Caco-2 (cell line): Measurements from ENCODE around the gene COG3. TPM values are rescaled to one million over a fixed set of nuclear protein-coding genes. Genes with fewer than 3 reads are reported as not detected.

ENCODE experiments used
- BruUV-seq: library from RNA; stranded (reverse); fragments of 400-500 nt; replicated peaks from 2 replicates; lab custom pipeline; 2021; lab: Mats Ljungman, UMichigan
- CTCF ChIA-PET: fragments of 300-600 bp; sonication (Branson Sonifier 250); formaldehyde crosslinking; loops from one replicate; lab custom pipeline; 2022; ENCODE audit warnings: antibody characterized with exemption; lab: Charles Lee
- POLR2A ChIA-PET: fragments of 300-600 bp; sonication (Branson Sonifier 250); formaldehyde crosslinking; loops from one replicate; lab custom pipeline; 2022; ENCODE audit warnings: antibody characterized with exemption; lab: Charles Lee
- DNase-seq, 2 experiments: peaks; one replicate each; pipeline versions ENCODE4 v3.0.0 to v3.0.0-alpha.2; 2020 to 2022
- H3K27me3 ChIP-seq: replicated peaks from 2 replicates; pipeline ENCODE4 v1.6.0; 2011; ENCODE audit warnings: low read length; ENCODE audit not compliant: control insufficient read depth, insufficient read depth
- H3K36me3 ChIP-seq: 2 replicates; pipeline ENCODE4 v1.5.1; 2011; ENCODE audit warnings: low read length; ENCODE audit not compliant: control insufficient read depth, insufficient read depth
- H3K4me1 ChIP-seq: fragments of 250-450 bp; sonication (Bioruptor Pico); 2 replicates; pipeline ENCODE4 v1.5.1; 2020; ENCODE audit warnings: mild to moderate bottlenecking
- H3K4me3 ChIP-seq: 2 replicates; pipeline ENCODE4 v1.5.1; 2011; ENCODE audit warnings: low read depth, mild to moderate bottlenecking, control low read depth, low read length
- H3K9me3 ChIP-seq: fragments of 250-450 bp; sonication (Bioruptor Pico); 2 replicates; pipeline ENCODE4 v1.5.1; 2020; ENCODE audit warnings: mild to moderate bottlenecking, moderate library complexity
- H3K27ac Mint-ChIP-seq: one replicate; pipeline ENCODE4 v1.8.0; 2022; ENCODE audit warnings: mixed read lengths; ENCODE audit not compliant: unreplicated experiment
- H3K27me3 Mint-ChIP-seq: one replicate; pipeline ENCODE4 v1.8.0; 2022; ENCODE audit warnings: mixed read lengths; ENCODE audit not compliant: insufficient read depth, unreplicated experiment
- H3K36me3 Mint-ChIP-seq: one replicate; pipeline ENCODE4 v1.8.0; 2022; ENCODE audit warnings: mild to moderate bottlenecking, mixed read lengths; ENCODE audit not compliant: insufficient read depth, unreplicated experiment
- H3K4me1 Mint-ChIP-seq: one replicate; pipeline ENCODE4 v1.8.0; 2022; ENCODE audit warnings: low read depth, mixed read lengths; ENCODE audit not compliant: unreplicated experiment
- H3K4me3 Mint-ChIP-seq: one replicate; pipeline ENCODE4 v1.8.0; 2022; ENCODE audit warnings: mild to moderate bottlenecking, moderate library complexity, mixed read lengths; ENCODE audit not compliant: unreplicated experiment
- H3K9me3 Mint-ChIP-seq: one replicate; pipeline ENCODE4 v1.8.0; 2022; ENCODE audit warnings: mixed read lengths; ENCODE audit not compliant: unreplicated experiment
- intact Hi-C: fragments of 100-400 bp; cut with micrococcal nuclease; formaldehyde crosslinking; loops from one replicate; pipeline ENCODE4 v1.10.0; 2022; ENCODE audit not compliant: unreplicated experiment
- total RNA-seq: library from RNA; stranded (reverse); gene quantifications from 2 replicates; pipeline ENCODE4 v1.2.3, GENCODE V29; 2022
- TF ChIP-seq, protein P1 (sequence below), 2 experiments: fragments of 200-600 bp in 1 of 2; IDR thresholded peaks; 1 replicate in 1 of 2; 2 replicates in 1 of 2; pipeline versions ENCODE4 v1.5.1 to v1.8.0; 2011 to 2022; ENCODE audit warnings: antibody characterized with exemption in 1 of 2, control low read depth in 1 of 2, inconsistent platforms in 1 of 2, low read depth in 1 of 2, low read length in 1 of 2, mild to moderate bottlenecking in 1 of 2, moderate library complexity in 1 of 2; ENCODE audit not compliant: insufficient read depth in 1 of 2, severe bottlenecking in 1 of 2, unreplicated experiment in 1 of 2

COG3 gene
- total RNA-seq, 1 experiment from 2014 or later = 35.8 TPM

DNA sequence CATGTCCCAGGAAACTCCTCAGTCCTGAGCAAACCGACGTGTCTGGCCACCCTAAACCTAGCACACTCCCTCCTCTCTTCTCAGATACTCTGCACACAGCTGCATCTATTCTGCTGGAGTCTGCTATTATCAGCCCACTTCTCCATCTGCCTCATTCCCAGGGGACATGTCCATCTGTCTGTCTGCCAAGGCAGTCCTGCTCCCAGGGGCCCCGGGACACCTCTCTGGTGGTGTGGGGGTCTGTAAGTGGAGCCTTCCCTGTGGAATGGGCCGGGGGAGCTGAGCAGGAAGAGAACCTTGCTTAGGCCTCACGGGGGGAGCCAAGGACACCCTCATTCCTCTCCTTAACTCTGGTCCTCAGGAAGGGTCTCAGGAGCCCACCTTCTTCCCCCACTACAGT lies 78.1 kb downstream of the COG3 start:
- TF ChIP-seq, protein P1, sequence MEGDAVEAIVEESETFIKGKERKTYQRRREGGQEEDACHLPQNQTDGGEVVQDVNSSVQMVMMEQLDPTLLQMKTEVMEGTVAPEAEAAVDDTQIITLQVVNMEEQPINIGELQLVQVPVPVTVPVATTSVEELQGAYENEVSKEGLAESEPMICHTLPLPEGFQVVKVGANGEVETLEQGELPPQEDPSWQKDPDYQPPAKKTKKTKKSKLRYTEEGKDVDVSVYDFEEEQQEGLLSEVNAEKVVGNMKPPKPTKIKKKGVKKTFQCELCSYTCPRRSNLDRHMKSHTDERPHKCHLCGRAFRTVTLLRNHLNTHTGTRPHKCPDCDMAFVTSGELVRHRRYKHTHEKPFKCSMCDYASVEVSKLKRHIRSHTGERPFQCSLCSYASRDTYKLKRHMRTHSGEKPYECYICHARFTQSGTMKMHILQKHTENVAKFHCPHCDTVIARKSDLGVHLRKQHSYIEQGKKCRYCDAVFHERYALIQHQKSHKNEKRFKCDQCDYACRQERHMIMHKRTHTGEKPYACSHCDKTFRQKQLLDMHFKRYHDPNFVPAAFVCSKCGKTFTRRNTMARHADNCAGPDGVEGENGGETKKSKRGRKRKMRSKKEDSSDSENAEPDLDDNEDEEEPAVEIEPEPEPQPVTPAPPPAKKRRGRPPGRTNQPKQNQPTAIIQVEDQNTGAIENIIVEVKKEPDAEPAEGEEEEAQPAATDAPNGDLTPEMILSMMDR (IDR thresholded peaks at IDR 0.05; ENCODE audit: insufficient read depth in 1 of 2, low read depth in 1 of 2, low read length in 1 of 2, severe bottlenecking in 1 of 2, unreplicated experiment in 1 of 2) = no peak
- Mint-ChIP-seq H3K9me3 (no peaks in the 10 kb centered on the region), H3K27ac (no peak overlapping the region), H3K4me1 (no peaks in the 10 kb centered on the region), H3K4me3 (no peak overlapping the region), H3K27me3 (no peaks in the 10 kb centered on the region), H3K36me3 (peaks cover 19% of the 10 kb centered on the region)
- no peaks in the 10 kb centered on the region for H3K36me3 ChIP-seq
- POLR2A ChIA-PET = no interaction called here
- BruUV-seq = no TSS peak
- no peak overlapping the region for H3K4me3 ChIP-seq
- DNase-seq = no peak
- no peaks in the 10 kb centered on the region for H3K27me3 ChIP-seq
- H3K9me3 ChIP-seq = no peaks in the 10 kb centered on the region
- intact Hi-C loops = no loop called here
- peaks cover 10% of the 10 kb centered on the region for H3K4me1 ChIP-seq
- CTCF ChIA-PET = no interaction called here

DNA sequence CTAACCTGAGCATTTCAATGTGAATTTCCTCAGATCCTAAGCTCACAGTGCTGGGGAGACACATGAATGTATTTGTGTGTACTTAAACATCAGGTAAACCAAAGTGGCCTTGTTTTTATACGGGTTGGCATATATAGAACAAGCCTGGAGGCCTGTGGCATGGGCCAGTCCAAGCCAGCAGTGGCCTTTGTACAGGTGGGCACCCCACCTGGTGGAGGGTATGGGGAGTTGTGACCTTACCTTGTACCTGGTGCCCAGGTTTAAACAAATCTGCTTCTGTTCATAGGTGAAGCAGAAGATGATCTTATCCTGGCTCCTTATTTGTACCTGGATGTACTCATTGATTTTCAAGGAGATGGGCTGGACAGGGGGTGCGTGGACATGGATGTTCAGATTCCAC lies 79.8 kb downstream of the COG3 start:
- TF ChIP-seq, protein P1 (IDR thresholded peaks at IDR 0.05; ENCODE audit: insufficient read depth in 1 of 2, low read depth in 1 of 2, low read length in 1 of 2, severe bottlenecking in 1 of 2, unreplicated experiment in 1 of 2) = peak in 1 of 2 experiments; percentile 29
- no peak overlapping the region for H3K4me3 ChIP-seq
- no peaks in the 10 kb centered on the region for H3K9me3 Mint-ChIP-seq
- no peak overlapping the region for H3K4me3 Mint-ChIP-seq
- POLR2A ChIA-PET = no interaction called here
- H3K9me3 ChIP-seq = no peaks in the 10 kb centered on the region
- H3K27me3 ChIP-seq = no peaks in the 10 kb centered on the region
- no peaks in the 10 kb centered on the region for H3K27me3 Mint-ChIP-seq
- H3K36me3 Mint-ChIP-seq = peaks cover 7% of the 10 kb centered on the region
- H3K36me3 ChIP-seq = no peaks in the 10 kb centered on the region
- DNase-seq = no peak
- CTCF ChIA-PET = interaction anchor here (1.0 kb wide), 1 partner anchor 34 kb away, joined by 3 read pairs; no protein-coding TSS in a partner anchor
- no peak overlapping the region for H3K27ac Mint-ChIP-seq
- intact Hi-C loops = loop anchor here (1.0 kb wide), 1 partner anchor 33 kb away; no protein-coding TSS in a partner anchor
- peaks cover 10% of the 10 kb centered on the region for H3K4me1 ChIP-seq
- no peaks in the 10 kb centered on the region for H3K4me1 Mint-ChIP-seq
- BruUV-seq = no TSS peak

DNA sequence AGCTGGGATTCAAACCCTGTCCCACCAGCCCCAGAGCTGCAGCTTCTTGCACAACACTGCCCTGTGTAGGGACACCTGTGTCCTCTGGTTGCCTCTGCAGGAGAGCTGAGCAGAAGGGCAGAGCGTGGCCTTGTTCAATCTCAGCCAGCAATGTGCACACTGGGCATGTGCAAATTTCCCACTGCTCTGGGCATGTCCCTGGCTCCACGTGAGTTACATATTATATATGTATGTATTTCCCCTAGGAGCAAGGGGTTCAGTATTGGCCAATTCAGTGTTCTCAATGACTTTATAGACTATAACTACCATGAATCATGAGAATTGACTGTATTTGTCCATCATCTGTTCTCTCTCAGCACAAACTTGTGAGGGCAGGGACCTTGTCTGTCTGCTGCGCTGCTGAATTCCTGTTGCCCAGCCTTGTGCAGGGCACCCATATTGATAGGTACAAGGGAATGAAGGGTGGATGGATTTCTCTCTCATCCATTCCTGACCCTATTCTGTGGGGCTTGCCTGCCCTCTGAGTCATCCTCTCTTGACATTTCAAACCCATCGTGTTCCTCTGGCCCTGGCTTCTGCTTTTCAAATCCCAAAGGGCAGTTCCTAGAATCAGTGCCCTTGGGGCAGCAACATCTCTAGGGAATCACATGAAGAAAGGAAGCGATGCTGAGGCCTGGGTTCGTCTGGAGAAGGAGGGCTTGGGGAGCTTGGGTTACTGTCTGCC lies 81.1 kb downstream of the COG3 start:
- TF ChIP-seq, protein P1 (IDR thresholded peaks at IDR 0.05; ENCODE audit: insufficient read depth in 1 of 2, low read depth in 1 of 2, low read length in 1 of 2, severe bottlenecking in 1 of 2, unreplicated experiment in 1 of 2) = no peak
- ChIA-PET POLR2A (no interaction called here), CTCF (interaction anchor here (1.1 kb wide), 1 partner anchor 183 kb away, joined by 3 read pairs; no protein-coding TSS in a partner anchor)
- no peaks in the 10 kb centered on the region for H3K9me3 ChIP-seq
- Mint-ChIP-seq H3K27ac (peak overlapping the region; percentile 62), H3K27me3 (no peaks in the 10 kb centered on the region), H3K9me3 (no peaks in the 10 kb centered on the region), H3K36me3 (no peaks in the 10 kb centered on the region), H3K4me1 (no peaks in the 10 kb centered on the region), H3K4me3 (no peak overlapping the region)
- no peak overlapping the region for H3K4me3 ChIP-seq
- H3K36me3 ChIP-seq = no peaks in the 10 kb centered on the region
- H3K4me1 ChIP-seq = peaks cover 10% of the 10 kb centered on the region
- no TSS peak for BruUV-seq
- H3K27me3 ChIP-seq = no peaks in the 10 kb centered on the region
- intact Hi-C loops = no loop called here
- DNase-seq = no peak
